Activated CD4-positive, alpha-beta T cell treated with anti-CD3 and anti-CD28 coated beads for 24 hours (primary cell): Measurements from ENCODE around the gene DNAAF5.
"Not testable (repeated sequence)": the region's sequence is repeated elsewhere in the genome, so short reads cannot be mapped to it uniquely, and the experiment has no call there.

Source experiments
- DNase-seq, 2 donors: peaks; one replicate each; pipeline ENCODE4 v3.0.0-alpha.2; 2020; ENCODE audit warnings: low read depth in 2 of 2

Gene DNAAF5

GRCh38 chr7:747186-747585, 20.7 kb downstream of the DNAAF5 start:
- no peak for DNase-seq

GRCh38 chr7:748446-748845, 21.9 kb downstream of the DNAAF5 start:
- no peak for DNase-seq

GRCh38 chr7:749140-749551, 22.6 kb downstream of the DNAAF5 start:
- no peak for DNase-seq

GRCh38 chr7:750111-750905, 23.8 kb downstream of the DNAAF5 start:
- no peak for DNase-seq

- DNase-seq: no peak
These were observed 25.3 kb downstream of the DNAAF5 start for GRCh38 chr7:751826-752225.

GRCh38 chr7:752256-752655, 25.8 kb downstream of the DNAAF5 start:
- not testable (repeated sequence) for DNase-seq

- no peak for DNase-seq
These were observed 26.7 kb downstream of the DNAAF5 start for GRCh38 chr7:753190-753589.

GRCh38 chr7:754531-755412, 28.3 kb downstream of the DNAAF5 start:
- DNase-seq: no peak

GRCh38 chr7:755413-755805, 28.9 kb downstream of the DNAAF5 start:
- no peak for DNase-seq

- no peak for DNase-seq
These were observed 29.9 kb downstream of the DNAAF5 start for GRCh38 chr7:756231-756927.

GRCh38 chr7:756928-757560, 30.5 kb downstream of the DNAAF5 start:
- DNase-seq: no peak

- no peak for DNase-seq
These were observed 31.3 kb downstream of the DNAAF5 start for GRCh38 chr7:757741-758163.

- no peak for DNase-seq
These were observed 33.1 kb downstream of the DNAAF5 start for GRCh38 chr7:759569-759968.

- no peak for DNase-seq
These were observed 33.5 kb downstream of the DNAAF5 start for GRCh38 chr7:760006-760405.

GRCh38 chr7:761101-761500, 34.6 kb downstream of the DNAAF5 start:
- no peak for DNase-seq

- DNase-seq: no peak
These were observed 35.1 kb downstream of the DNAAF5 start for GRCh38 chr7:761631-762030.

- no peak for DNase-seq
These were observed 36.4 kb downstream of the DNAAF5 start for GRCh38 chr7:762885-763284.

- no peak for DNase-seq
These were observed 37.3 kb downstream of the DNAAF5 start for GRCh38 chr7:763762-764161.

GRCh38 chr7:765383-765782, 38.9 kb downstream of the DNAAF5 start:
- no peak for DNase-seq

GRCh38 chr7:767580-767940, 41.1 kb downstream of the DNAAF5 start:
- no peak for DNase-seq

GRCh38 chr7:767941-768731, 41.6 kb downstream of the DNAAF5 start:
- no peak for DNase-seq
